GM21528 (cell line): ENCODE results near the gene ACTR1B.
"Not testable (repeated sequence)": the region's sequence is repeated elsewhere in the genome, so short reads cannot be mapped to it uniquely, and the experiment has no call there.

ENCODE experiments used
- ATAC-seq: cut with Tn5 transposase; IDR thresholded peaks from one replicate; pipeline ENCODE4 v1.9.1; 2021; ENCODE audit warnings: mild to moderate bottlenecking, moderate library complexity; ENCODE audit not compliant: unreplicated experiment, low FRiP score

Gene ACTR1B

DNA sequence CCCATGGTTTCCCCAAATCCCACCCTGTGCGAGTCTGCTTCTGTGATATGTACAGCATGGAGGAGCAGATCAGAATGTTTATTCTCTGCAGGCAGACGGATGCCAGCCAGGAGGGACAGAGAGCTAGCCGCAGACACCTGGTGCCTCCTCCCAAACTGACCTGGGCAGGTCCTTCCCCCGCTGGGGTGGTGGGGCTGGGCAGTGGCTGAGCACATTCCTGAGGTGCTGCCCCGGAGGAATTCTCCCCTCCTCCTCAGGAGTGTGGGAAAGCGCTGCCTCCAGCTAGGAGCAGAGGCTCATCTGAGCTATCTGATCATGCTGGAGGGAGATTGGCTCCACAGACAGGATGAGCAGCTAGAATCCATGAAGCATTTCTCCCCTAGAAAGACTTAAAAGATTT, 27.3 kb upstream of the ACTR1B start:
- no peak for ATAC-seq

DNA sequence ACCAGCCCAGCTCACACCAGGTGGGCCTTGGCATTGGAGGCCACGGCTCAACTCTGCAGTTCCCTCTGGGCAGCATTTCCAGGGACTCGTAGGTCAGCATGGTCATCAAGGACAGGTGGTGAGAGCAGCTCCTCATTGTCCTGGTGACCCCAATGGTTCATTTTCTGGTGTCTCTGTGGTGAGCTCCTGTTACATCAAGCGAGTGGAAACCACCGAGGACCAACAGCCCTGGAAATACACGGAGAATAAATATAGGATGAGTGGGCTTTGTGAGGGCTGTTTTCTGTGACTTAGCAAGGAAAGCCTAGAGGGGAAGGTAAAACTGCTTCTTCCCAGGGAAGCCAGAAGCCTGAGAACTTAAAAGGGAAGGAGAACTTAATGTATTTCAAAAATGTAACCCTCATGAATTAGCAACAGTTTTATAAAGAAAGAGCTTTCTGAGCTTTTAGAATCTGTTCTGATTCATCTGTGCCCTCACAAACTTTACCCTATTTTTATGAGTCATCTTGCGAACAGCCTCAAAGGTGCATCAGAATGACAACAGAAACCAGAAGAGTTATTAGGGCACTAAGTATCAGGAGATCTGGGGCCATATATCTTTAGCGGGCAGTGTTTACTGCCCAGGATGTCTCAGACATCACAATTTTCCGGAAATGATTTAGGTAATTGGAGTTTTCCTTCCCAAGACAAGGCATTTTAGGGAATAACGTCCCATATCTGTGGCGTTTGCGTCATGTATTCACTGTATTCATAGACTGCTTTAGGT, 24.4 kb upstream of the ACTR1B start:
- no peak for ATAC-seq

DNA sequence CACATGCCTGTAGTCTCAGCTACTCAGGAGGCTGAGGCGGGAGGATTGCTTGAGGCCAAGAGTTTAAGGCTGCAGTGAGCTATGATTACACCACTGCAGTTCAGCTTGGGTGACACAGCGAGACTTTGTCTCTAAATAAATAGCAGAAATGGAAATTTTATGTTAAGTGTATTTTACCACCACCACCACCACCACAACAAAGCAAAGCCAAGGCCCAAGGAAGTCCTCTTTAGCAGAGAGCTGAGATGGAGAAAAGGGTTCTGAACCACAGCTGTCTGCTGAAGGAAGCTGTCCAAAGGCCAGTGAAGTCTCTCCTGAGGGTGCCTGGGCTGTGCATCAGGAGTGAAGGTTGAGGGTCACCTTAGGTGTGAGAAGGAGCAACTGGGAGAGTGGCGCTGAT, 23.4 kb upstream of the ACTR1B start:
- not testable (repeated sequence) for ATAC-seq

DNA sequence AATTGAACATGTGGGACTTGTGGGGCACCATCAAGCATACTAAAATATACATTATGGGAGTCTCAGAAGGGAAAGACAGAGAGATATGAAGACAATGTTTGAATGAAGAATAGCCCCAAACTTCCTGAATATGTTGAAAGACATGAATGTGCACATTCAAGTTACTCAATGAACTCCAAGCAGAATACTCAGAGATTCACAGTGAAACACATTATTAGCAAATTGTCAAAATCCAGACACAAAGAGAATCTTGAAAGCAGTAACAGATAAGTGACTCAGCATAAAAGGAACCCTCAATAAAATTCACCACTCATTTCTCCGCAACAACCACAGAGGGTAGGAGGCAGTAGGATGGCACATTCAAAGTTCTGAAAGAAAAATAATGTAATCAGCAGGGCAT, 14.5 kb upstream of the ACTR1B start:
- ATAC-seq = no peak

DNA sequence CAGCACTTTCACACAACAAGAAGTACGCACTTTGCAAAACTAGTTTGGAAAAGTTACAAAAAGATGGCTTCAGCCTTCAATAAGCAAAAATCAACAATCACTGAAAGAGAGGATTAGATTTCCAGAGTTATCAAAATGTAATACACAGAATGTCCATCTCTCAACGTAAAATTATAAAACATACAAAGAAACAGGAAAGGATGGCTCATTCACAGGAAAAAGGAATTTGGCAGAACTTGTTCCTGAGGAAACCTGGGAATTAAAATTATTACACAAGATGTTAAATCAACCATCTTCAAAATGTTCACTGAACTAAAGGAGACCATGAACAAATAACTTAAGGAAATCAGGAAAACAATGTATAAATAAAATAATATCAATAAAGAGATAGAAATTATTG, 13.6 kb upstream of the ACTR1B start:
- no peak for ATAC-seq

DNA sequence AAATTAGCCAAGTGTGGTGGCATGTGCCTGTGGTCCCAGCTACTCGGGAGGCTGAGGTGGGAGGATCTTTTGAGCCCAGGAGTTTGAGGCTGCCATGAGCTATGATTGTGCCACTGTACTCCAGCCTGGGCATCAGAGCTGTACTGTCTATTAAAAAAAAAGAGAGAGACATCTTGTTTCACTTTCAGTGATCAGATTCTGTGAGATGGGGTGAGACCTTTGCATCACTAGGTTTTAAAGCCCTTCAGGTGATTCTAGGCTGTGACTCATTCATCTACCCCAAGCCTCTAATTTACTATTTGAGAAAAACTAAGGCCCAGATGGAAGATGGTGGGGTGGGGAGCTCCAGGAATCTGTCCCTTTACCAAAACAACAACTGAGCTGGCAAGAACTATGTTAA, 12.8 kb upstream of the ACTR1B start:
- no peak for ATAC-seq

DNA sequence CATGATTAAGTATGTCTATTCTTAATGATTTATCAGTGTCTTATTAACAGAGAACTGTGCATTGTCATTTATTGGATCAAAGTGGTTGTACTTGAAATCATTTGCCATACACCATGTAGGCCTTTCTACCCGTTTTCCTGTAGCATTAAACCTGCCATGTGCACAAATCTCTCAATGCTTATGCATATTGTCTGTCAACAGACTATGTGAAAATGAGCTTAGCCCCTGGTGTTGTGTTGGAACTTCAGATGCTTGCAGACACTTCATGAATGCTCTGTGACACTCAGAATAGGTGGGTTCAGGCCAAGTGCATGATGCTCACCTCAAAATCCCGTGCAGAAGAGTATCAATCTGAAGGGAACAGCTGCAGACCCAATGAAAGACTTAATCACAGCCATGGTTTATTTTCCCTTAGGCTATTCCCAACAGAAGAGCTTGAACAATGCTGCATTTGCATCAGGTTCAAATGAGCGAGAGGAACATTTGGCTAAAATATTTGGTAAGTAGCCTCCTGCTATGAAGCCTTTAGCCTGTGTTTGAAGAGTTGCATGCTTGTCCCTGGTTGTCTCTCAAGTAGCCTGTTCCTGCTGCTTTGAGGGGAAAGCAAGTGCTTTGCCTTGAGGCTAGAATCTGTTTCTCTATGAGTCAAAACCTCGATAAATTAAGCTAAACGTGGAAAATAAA, 11.7 kb upstream of the ACTR1B start:
- ATAC-seq = no peak

DNA sequence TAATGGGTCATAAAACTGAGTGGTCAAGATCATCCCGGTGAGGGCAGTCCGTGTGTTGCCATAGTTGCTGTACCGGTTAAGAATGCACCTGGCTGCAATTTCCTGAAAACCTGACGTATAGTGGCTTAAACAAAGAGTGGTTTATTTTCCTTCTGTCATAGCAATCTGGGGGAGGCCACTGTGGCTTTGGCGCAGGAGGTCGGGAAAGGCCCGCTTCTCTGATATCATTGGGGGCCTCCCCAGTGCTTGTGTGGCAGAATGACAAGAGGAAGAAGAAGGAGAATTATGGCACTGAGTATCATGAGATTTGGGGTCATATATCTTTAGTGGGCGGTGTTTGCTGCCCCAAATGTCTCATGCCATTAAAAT, 10.1 kb upstream of the ACTR1B start:
- no peak for ATAC-seq

DNA sequence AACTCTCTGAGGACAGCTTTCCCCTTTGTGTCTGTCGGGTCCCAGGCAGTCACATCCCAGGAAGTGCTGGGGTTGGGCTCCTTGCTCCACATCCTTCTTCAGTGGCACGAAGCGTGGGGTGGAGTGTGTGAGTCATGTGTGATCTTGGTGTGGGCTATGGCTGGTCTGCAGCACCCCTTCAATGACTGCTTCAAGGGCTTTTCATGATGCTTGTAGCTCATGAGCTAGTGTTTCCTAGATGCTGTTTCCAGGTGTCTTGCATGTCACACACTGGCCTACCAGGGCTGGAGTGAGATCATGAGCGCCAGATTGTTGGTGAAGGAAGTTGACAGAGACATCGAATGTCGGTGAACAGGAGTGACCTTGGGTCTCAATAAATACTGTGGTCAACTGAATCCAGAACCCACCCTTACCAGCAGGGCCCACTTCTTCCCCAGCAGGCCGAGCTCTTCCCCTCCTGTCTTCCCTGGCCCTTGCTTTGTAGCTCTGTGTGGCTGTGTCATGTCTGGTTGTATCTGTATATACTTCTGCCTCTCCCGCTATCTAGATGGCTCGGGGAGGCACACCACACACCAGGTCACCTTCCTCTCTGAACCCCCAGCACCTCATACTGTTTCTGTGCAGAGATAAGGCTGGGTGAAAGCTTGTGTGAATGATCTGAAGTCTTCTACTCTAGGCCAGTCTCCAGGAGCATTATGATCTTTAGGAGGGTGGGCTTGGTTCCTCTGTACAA, 9.5 kb upstream of the ACTR1B start:
- no peak for ATAC-seq

DNA sequence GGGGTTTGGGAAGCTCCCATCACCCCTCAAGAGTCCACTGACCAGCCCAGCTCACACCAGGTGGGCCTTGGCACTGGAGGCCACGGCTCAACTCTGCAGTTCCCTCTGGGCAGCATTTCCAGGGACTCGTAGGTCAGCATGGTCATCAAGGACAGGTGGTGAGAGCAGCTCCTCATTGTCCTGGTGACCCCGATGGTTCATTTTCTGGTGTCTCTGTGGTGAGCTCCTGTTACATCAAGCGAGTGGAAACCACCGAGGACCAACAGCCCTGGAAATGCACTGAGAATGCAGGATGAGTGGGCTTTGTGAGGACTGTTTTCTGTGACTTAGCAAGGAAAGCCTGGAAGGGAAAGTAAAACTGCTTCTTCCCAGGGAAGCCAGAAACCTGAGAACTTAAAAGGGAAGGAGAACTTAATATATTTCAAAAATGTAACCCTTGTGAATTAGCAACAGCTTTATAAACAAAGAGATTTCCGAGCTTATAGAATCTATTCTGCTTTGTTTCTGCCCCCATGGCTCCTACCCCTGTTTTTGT, 8.8 kb upstream of the ACTR1B start:
- not testable (repeated sequence) for ATAC-seq

DNA sequence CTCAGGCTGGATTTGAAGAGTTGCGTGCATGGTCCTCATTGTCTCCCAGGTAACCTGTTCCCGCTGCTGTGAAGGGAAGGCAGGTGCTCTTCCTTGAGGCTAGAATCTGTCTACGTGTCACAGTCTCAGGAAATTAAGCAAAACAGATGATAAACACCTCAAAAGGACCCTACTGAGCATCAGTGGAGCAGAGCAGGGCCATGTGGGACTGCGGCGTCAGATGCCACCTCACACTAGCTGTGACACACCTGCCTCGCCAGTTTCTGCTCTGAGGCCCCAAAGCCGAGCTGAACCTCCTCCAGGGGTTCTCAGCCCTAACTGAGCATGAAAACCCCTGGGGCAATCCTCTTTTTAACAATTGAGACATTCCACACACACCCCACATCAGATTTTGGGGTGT, 7.7 kb upstream of the ACTR1B start:
- no peak for ATAC-seq

DNA sequence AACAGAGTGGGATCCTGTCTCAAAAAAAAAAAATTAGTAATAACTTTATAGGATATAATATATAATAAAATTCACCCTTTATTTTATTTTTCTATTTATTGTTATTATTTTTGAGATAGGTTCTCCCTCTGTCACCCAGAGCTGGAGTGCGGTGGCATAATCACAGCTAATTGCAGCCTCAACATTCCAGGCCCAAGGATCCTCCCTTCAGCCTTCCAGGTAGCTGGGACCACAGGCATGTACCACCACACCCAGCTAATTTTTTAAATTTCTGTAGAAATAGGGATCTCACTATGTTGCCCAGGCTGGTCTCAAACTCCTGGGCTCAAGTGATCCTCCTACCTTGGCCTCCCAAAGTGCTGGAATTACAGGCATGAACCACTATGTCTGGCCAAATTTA, 6.6 kb upstream of the ACTR1B start:
- no peak for ATAC-seq

DNA sequence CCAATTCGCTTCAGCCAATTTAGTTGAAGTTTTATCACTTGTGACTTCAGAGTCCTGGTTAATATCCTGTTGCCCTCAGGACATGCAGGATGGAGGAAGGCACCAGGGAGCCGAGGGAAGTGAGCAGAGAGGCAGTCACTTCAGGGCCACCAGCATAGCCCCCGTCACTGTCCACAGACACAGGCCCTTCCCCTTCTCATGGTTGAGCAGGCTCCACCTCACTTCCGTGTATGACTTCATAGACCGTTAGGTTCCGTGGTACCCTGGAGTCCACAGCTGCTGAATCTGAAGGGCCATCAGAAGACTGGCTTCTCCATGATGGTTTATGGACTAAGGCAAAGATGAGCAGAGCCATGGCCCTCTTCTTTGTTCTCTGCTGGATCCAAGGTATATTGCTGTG, 5.6 kb upstream of the ACTR1B start, which contains the start of gene C2orf92:
Gene C2orf92 (plus strand): TSS at position 266 of the 400 bp plus-strand sequence. CDS start 76 bp downstream, at position 342.
- ATAC-seq = no peak

DNA sequence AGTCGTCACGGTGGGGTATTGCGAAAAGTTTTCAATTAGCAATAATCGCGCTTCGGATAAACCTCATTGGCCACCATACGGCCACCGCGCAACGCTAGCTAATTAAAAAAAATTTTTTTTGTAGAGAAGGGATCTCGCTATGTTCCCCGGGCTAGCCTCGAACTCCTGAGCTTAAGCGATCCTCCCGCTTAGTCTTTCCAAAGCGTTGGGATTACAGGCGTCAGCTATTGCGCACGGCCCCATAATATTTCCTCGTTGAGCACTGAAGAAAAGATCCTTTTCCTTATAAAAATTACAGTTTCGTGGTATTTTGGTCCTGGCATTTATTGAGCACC, 759 bp upstream of the ACTR1B start:
- ATAC-seq = no peak

DNA sequence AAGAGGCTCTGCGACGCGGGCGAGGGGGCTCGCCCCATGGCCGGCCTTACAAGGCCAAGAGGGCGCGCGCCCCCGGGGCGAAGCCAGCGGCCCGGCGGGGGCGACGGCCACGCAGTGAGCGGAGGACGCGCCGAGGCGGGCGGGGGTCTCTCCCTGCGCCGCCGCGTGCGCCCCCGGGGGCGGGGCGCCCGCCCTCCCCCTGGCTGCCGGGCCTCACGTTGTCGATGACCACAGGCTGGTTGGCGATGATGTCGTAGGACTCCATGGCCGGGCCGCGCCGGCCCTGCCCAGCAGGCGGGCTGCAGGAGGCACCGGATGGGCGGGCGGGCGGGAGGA, 250 bp downstream of the ACTR1B start:
- ATAC-seq = no peak

DNA sequence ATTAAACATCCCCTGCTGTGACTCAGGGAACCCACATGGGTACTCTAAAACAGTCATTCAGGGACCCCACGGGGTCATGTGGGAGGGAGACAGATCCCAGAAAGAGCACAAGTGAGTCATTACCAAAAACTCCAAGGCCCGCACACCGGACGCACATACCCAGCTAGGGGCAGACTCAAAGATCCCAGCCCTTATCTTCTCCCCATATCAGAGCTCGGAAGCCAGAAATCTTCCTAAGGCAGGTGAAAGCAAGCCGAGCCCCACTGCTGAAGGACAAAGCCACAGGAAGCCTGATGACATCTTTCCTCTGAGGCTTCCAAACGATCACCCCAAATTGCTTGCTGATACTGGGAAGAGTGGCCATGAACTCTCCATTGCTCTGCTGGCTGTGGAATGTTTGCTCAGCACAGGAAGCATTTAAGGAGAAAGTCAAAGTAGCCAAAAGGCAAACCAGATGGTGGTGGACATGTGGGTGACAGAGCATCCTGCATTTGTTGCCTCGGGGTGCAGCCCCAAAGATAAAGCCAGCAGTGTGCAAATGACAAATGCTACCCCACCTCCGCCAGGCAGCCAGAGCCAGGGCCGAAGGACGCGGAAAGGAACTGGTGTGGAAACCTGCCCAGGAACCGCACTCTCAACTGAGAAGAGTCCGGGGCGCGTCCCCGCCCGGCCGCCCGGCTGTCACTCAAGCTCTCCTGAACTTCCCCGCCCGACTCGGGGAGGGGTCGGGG, 784 bp downstream of the ACTR1B start:
- peak; percentile 49 for ATAC-seq

DNA sequence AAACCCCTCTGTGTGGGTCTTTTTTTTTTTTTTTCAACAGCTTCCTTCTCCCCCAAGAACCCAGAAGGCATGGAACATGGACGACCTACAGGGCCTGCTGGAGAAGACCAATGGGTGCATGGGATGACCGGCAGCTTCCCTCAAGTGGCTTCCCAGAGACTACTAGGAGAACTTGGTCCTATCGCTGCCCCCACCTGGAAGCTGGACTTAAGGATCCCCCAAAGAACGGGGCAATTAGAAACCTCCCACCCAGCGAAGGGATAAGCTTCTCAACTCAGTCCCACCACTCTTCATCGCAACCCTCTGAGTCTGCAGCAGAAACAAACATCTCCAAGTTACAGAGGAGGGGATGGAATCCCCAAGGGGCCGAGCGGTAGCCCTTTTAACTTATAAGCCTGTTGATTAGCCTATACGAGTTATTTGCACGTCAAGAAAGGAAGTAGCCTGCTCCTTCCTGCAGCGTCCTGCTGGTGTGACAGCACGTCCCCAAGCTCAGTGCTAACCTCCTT, 1.4 kb downstream of the ACTR1B start:
- ATAC-seq = no peak

DNA sequence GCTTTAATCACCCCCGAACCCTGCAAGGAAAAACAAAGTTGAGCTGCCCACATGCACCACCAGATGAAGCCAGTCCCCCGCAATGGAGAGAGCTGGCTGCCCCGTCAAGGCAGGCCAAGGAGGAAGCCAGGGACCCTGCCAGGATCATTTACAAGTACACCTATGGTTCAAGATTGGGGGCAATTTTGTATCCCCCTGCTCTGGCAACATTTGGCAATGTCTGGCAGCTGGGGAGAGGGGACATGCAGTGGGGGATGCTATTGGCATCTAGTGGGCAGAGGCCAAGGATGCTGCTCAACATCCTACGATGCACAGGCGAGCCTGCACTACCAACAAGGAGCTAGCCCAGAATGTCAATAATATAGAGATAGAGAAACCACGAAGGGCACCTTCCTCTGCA, 1.9 kb downstream of the ACTR1B start:
- no peak for ATAC-seq

DNA sequence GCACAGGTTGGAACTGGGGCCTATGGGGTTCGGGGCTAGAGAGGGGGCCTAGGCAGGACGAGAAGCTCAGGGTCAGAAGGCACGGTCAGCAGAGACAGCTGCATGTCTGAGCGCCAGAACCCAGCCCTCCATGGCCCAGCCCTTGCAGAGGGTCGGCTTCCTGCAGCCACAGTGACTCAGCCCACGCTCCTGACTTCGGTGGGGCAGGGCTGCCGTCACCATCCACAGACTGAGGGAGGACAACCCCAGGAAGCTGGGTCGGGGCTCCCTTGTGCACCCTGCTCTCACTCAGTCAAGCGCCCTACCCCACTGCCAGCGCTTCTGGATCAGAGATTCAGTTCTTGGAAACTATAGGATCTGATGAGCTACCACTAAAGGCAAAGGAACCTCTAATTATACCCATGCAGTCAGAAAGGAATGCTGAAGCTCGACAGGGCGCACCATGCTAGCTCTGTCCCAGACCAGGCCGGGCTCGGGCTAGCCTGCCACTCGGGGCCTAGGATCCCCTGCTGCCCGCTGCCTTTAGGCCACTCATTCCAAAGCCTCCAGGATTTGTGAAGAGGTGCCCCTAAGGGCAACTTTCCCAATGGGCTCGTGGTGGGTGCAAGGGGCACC, 3.0 kb downstream of the ACTR1B start:
- no peak for ATAC-seq

DNA sequence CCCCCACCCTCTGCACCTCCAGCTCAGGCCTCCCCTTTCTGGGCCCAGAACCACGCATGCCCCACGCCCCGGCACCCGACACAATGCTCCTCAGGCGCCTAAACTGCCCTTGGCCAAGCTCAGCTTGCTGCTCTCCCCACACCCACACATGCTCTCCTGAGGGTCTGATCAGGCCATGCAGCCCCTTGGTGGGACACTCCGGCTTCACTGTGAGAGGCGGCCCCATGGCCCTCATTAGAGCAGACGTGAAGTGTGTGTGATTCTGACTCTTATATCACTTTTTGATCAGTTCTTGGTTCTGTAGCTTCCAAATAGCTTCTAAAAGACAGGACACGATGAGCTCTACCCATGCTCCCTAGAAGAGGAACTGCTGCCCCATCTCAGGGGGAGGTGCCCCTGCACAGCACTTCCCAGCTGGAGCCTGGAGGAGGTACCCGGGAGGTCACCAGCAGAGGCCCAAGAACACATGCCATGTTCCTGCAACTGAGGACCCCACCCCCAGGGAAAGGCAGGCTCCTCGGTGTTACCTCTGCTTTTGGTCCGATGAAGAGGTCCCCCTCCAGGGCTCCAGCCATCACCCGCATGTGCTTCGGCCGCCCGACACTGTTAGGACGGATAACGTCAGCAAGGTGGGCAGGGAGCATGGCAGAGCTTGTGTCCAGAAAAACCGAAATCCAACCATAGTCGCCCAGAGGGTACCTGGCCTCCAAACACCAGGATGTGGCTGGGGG, 3.6 kb downstream of the ACTR1B start:
- ATAC-seq = no peak
